Endothelial cell of umbilical vein (primary cell): ENCODE measurements around the gene IQGAP2. TPM values are rescaled to one million over a fixed set of nuclear protein-coding genes. Genes with fewer than 3 reads are reported as not detected.
A peak's percentile ranks its signal among the peaks of the same experiment; 100 is the strongest.

Experiments
- BruUV-seq: library from RNA; stranded (reverse); fragments of 400-500 nt; replicated peaks from 2 replicates; lab custom pipeline; 2021; lab: Mats Ljungman, UMichigan
- CTCF ChIA-PET: fragments of 300-600, 350-600 bp; sonication (Branson Sonifier 250); formaldehyde crosslinking; loops from one replicate; lab custom pipeline; 2021; ENCODE audit warnings: antibody characterized with exemption, inconsistent platforms; lab: Charles Lee
- POLR2A ChIA-PET: fragments of 300-600, 350-600 bp; sonication (Branson Sonifier 250); formaldehyde crosslinking; loops from one replicate; lab custom pipeline; 2021; ENCODE audit warnings: antibody characterized with exemption, inconsistent platforms; lab: Charles Lee
- DNase-seq: peaks from one replicate; pipeline ENCODE4 v3.0.0-alpha.2; 2011; ENCODE audit warnings: low read depth, low spot score
- FAIRE-seq: peaks from 2 replicates; lab custom pipeline; 2011; peaks lifted over from hg19 to GRCh38; lab: Jason Lieb, UNC
- H2AFZ ChIP-seq: 2 replicates; pipeline ENCODE4 v1.6.0; 2012; ENCODE audit warnings: low read depth, low read length, control low read depth, inconsistent platforms
- H3K27ac ChIP-seq: 2 replicates; pipeline ENCODE4 v1.5.1; 2011; ENCODE audit warnings: low read depth, mild to moderate bottlenecking, control low read depth, low read length, moderate library complexity; ENCODE audit not compliant: insufficient read depth
- H3K27me3 ChIP-seq, 2 experiments: 2 replicates each; pipeline versions ENCODE4 v1.6.0 to v1.6.1; 2011; ENCODE audit warnings: low read length in 2 of 2, mixed read lengths in 1 of 2; ENCODE audit not compliant: control insufficient read depth in 2 of 2, insufficient read depth in 2 of 2
- H3K36me3 ChIP-seq, 2 experiments: 2 replicates in 1 of 2; 3 replicates in 1 of 2; pipeline ENCODE4 v1.5.1; 2011; ENCODE audit warnings: low read length in 2 of 2, mild to moderate bottlenecking in 1 of 2, moderate library complexity in 1 of 2; ENCODE audit not compliant: control insufficient read depth in 2 of 2, insufficient read depth in 2 of 2; ENCODE audit errors: extremely low read depth in 1 of 2
- H3K4me1 ChIP-seq: 3 replicates; pipeline ENCODE4 v1.5.1; 2011; ENCODE audit warnings: mild to moderate bottlenecking, low read length; ENCODE audit not compliant: control insufficient read depth, insufficient read depth; ENCODE audit errors: extremely low read depth
- H3K4me2 ChIP-seq: 2 replicates; pipeline ENCODE4 v1.6.1; 2011; ENCODE audit warnings: low read length, control low read depth, mixed read lengths; ENCODE audit not compliant: insufficient read depth
- H3K4me3 ChIP-seq, 3 experiments: fragments of 200-600 bp in 1 of 3; sonication (generic), shearing (Covaris generic) in 1 of 3; replicated peaks in 1 of 3; 2 replicates each; pipeline ENCODE4 v1.5.1; 2011 to 2016; ENCODE audit warnings: control low read depth in 3 of 3, low read length in 3 of 3, mild to moderate bottlenecking in 2 of 3, inconsistent platforms in 1 of 3, low read depth in 1 of 3, moderate library complexity in 1 of 3; ENCODE audit not compliant: insufficient read depth in 1 of 3
- H3K79me2 ChIP-seq: 2 replicates; pipeline ENCODE4 v1.6.0; 2012; ENCODE audit warnings: low read length, inconsistent platforms; ENCODE audit not compliant: control insufficient read depth, insufficient read depth
- H3K9ac ChIP-seq: replicated peaks from 2 replicates; pipeline ENCODE3; 2011; ENCODE audit warnings: low read length, control low read depth; ENCODE audit not compliant: insufficient read depth; ENCODE audit errors: extremely low read depth
- H3K9me1 ChIP-seq: replicated peaks from 3 replicates; pipeline ENCODE4 v1.6.0; 2011; ENCODE audit warnings: mild to moderate bottlenecking, low read length; ENCODE audit not compliant: control insufficient read depth, insufficient read depth; ENCODE audit errors: extremely low read depth
- H3K9me3 ChIP-seq: replicated peaks from 2 replicates; pipeline ENCODE4 v1.5.1; 2012; ENCODE audit warnings: low read length, inconsistent platforms; ENCODE audit not compliant: control insufficient read depth, insufficient read depth
- H4K20me1 ChIP-seq: replicated peaks from 2 replicates; pipeline ENCODE3; 2011; ENCODE audit warnings: mild to moderate bottlenecking, low read length; ENCODE audit not compliant: control insufficient read depth, insufficient read depth; ENCODE audit errors: extremely low read depth
- CTCF ChIP-seq, 2 donors: IDR thresholded peaks; 1 replicate in 1 of 2; 2 replicates in 1 of 2; pipeline ENCODE4 v1.5.1; 2011; ENCODE audit warnings: low read length in 2 of 2, mild to moderate bottlenecking in 2 of 2, moderate library complexity in 2 of 2, control low read depth in 1 of 2, inconsistent platforms in 1 of 2, low read depth in 1 of 2; ENCODE audit not compliant: insufficient read depth in 1 of 2; ENCODE audit errors: extremely low read depth in 1 of 2
- EZH2 ChIP-seq: IDR thresholded peaks from 2 replicates; pipeline ENCODE4 v1.6.1; 2012; ENCODE audit warnings: borderline replicate concordance, low read depth, mild to moderate bottlenecking, moderate library complexity, low read length, inconsistent platforms; ENCODE audit not compliant: severe bottlenecking
- FOS ChIP-seq: IDR thresholded peaks from 2 replicates; pipeline ENCODE4 v1.6.1; 2011; ENCODE audit warnings: mild to moderate bottlenecking, low read length, moderate library complexity, borderline replicate concordance; ENCODE audit not compliant: insufficient read depth
- GATA2 ChIP-seq: IDR thresholded peaks from 2 replicates; pipeline ENCODE4 v1.7.0; 2011; ENCODE audit warnings: low read depth, mild to moderate bottlenecking, moderate library complexity, mixed read lengths, low read length; ENCODE audit not compliant: insufficient read length, insufficient read depth
- JUN ChIP-seq: IDR thresholded peaks from 2 replicates; pipeline ENCODE4 v1.6.1; 2011; ENCODE audit warnings: borderline replicate concordance, low read depth; ENCODE audit not compliant: insufficient read length, insufficient read depth
- MAX ChIP-seq: IDR thresholded peaks from 2 replicates; pipeline ENCODE4 v1.6.1; 2011; ENCODE audit not compliant: insufficient read depth, insufficient read length
- MYC ChIP-seq: IDR thresholded peaks from one replicate; pipeline ENCODE4 v1.6.1; 2011; ENCODE audit warnings: mild to moderate bottlenecking, low read depth, low read length
- POLR2A ChIP-seq: IDR thresholded peaks from 2 replicates; pipeline ENCODE4 v1.6.1; 2012; ENCODE audit warnings: low read depth, mild to moderate bottlenecking, control low read depth, low read length
- POLR2AphosphoS5 ChIP-seq: IDR thresholded peaks from 2 replicates; pipeline ENCODE4 v1.6.1; 2012; ENCODE audit warnings: low read depth, mild to moderate bottlenecking, control low read depth, low read length, moderate library complexity; ENCODE audit not compliant: insufficient read depth
- dilution Hi-C: fragments of 300-500 bp; cut with MboI; formaldehyde crosslinking; loops from one replicate; pipeline ENCODE4 v1.15.0; 2019; ENCODE audit warnings: low sequenced_read_pairs; ENCODE audit not compliant: extremely low pct_ligation_motif_present
- intact Hi-C: fragments of 100-400 bp; cut with micrococcal nuclease; formaldehyde crosslinking; loops from one replicate; pipeline ENCODE4 v1.10.0; 2022
- polyA plus RNA-seq, 4 experiments: library from polyadenylated mRNA; depleted of rRNA in 3 of 4; stranded (reverse) in 3 of 4; unstranded in 1 of 4; fragments of >200 nt; gene quantifications; 2 replicates each; pipeline versions ENCODE4 v1.2.1 to v1.2.3, GENCODE V29; 2011 to 2012; ENCODE audit warnings: missing spikeins in 1 of 4
- total RNA-seq: library from RNA; stranded (reverse); gene quantifications from 2 replicates; pipeline ENCODE4 v1.2.3, GENCODE V29; 2021

IQGAP2 gene
- total and polyA plus RNA-seq, 2 donors (not counting 3 experiments of a cell fraction or from before 2014, with no cell fraction given) = 4.5 to 4.7 TPM

GRCh38 chr5:76657683-76658311, 254.7 kb downstream of the IQGAP2 start:
- Histone ChIP-seq H3K4me1 (peaks cover 39% of the 10 kb centered on the region), H4K20me1 (no peaks in the 10 kb centered on the region), H2AFZ (peak overlapping the region; percentile 87), H3K4me3 (no peak overlapping the region), H3K79me2 (no peaks in the 10 kb centered on the region), H3K36me3 (no peaks in the 10 kb centered on the region), H3K27ac (peak overlapping the region; percentile 15), H3K9me1 (no peaks in the 10 kb centered on the region), H3K4me2 (peak overlapping the region; percentile 55), H3K9ac (no peak overlapping the region), H3K27me3 (no peaks in the 10 kb centered on the region), H3K9me3 (no peaks in the 10 kb centered on the region)
- CTCF ChIA-PET = interaction anchor here (1.4 to 1.9 kb wide), 2 partner anchors 8 to 117 kb away, joined by 3 to 7 read pairs; no protein-coding TSS in a partner anchor
- POLR2A ChIA-PET = interaction anchor here (0.6 kb wide), 1 partner anchor 62 kb away, joined by 3 read pairs; no protein-coding TSS in a partner anchor
- dilution Hi-C loops (no loop called here), intact Hi-C loops (no loop called here)
- DNase-seq (peak; percentile 92), FAIRE-seq (peak; percentile 48)
- no TSS peak for BruUV-seq
- TF ChIP-seq POLR2AphosphoS5 (peak; percentile 32), GATA2 (peak; percentile 42), FOS (no peak), EZH2 (no peak), JUN (no peak)

GRCh38 chr5:76660360-76660759, 257.3 kb downstream of the IQGAP2 start:
- Histone ChIP-seq H3K9me3 (no peaks in the 10 kb centered on the region), H3K4me2 (peak overlapping the region; percentile 43), H3K4me3 (peak overlapping the region in 1 of 3 experiments; percentile 5), H2AFZ (peak overlapping the region; percentile 49), H4K20me1 (no peaks in the 10 kb centered on the region), H3K4me1 (peaks cover 44% of the 10 kb centered on the region), H3K9ac (no peak overlapping the region), H3K36me3 (no peaks in the 10 kb centered on the region), H3K27me3 (no peaks in the 10 kb centered on the region), H3K79me2 (no peaks in the 10 kb centered on the region), H3K9me1 (no peaks in the 10 kb centered on the region), H3K27ac (peak overlapping the region; percentile 6)
- intact Hi-C loops (loop anchor here (1.0 to 2.0 kb wide), 2 partner anchors 18 to 28 kb away; no protein-coding TSS in a partner anchor), dilution Hi-C loops (no loop called here)
- ChIA-PET CTCF (interaction anchor here (0.7 to 1.4 kb wide), 4 partner anchors 18 to 417 kb away, joined by 3 to 5 read pairs (median 3); no protein-coding TSS in a partner anchor), POLR2A (interaction anchor here (0.7 kb wide), 1 partner anchor 59 kb away, joined by 3 read pairs; no protein-coding TSS in a partner anchor)
- BruUV-seq = no TSS peak
- TF ChIP-seq EZH2 = no peak
- TF ChIP-seq CTCF (IDR thresholded peaks at IDR 0.05; ENCODE audit: extremely low read depth in 1 of 2, insufficient read depth in 1 of 2, low read depth in 1 of 2, low read length in 2 of 2) = no peak
- no peak for TF ChIP-seq MAX
- no peak for TF ChIP-seq FOS
- no peak for TF ChIP-seq JUN
- peak; percentile 19 for TF ChIP-seq GATA2
- no peak for TF ChIP-seq POLR2A
- TF ChIP-seq POLR2AphosphoS5 = no peak
- no peak for TF ChIP-seq MYC
- FAIRE-seq (no peak), DNase-seq (peak; percentile 65)
